ENCODE data around the gene TMEM271. TPM values are rescaled to one million over a fixed set of nuclear protein-coding genes. Genes with fewer than 3 reads are reported as not detected.
"Not testable (repeated sequence)": the region's sequence is repeated elsewhere in the genome, so short reads cannot be mapped to it uniquely, and the experiment has no call there.

TMEM271 gene
- polyA plus RNA-seq, 1 donor from 2014 or later, result 16.0 TPM

- Histone ChIP-seq H3K9me3 (ENCODE audit: low read length) (no peaks in the 10 kb centered on the region), H3K4me3 (ENCODE audit: low read length) (no peak overlapping the region), H3K9ac (ENCODE audit: low read length) (no peak overlapping the region), H3K36me3 (ENCODE audit: insufficient read depth, low read length) (no peaks in the 10 kb centered on the region), H3K9me2 (ENCODE audit: insufficient read depth, low read length) (no peaks in the 10 kb centered on the region), H2AFZ (ENCODE audit: low read depth, low read length) (no peak overlapping the region), H3K27me3 (ENCODE audit: insufficient read depth, low read depth, low read length) (no peaks in the 10 kb centered on the region), H3F3A (ENCODE audit: insufficient read depth, low read length, poor library complexity, severe bottlenecking) (no peaks in the 10 kb centered on the region), H4K20me1 (ENCODE audit: insufficient read depth) (no peaks in the 10 kb centered on the region), H3K79me2 (replicated peaks; ENCODE audit: insufficient read depth, low read length) (no peaks in the 10 kb centered on the region), H3K27ac (ENCODE audit: low read length) (no peak overlapping the region), H3K4me2 (ENCODE audit: low read length) (no peak overlapping the region)
- TF ChIP-seq POLR2AphosphoS5 (IDR thresholded peaks at IDR 0.05) (no peak), EP300 (conservative IDR thresholded peaks at IDR 0.05; ENCODE audit: poor library complexity, severe bottlenecking) (no peak), SMC3 (conservative IDR thresholded peaks at IDR 0.05; ENCODE audit: poor library complexity) (no peak), EZH2 (IDR thresholded peaks at IDR 0.05; ENCODE audit: borderline replicate concordance, insufficient read depth, low read length, poor library complexity, severe bottlenecking) (no peak), RAD21 (conservative IDR thresholded peaks at IDR 0.05) (no peak), REST (IDR thresholded peaks at IDR 0.05; ENCODE audit: borderline replicate concordance) (no peak), MXI1 (conservative IDR thresholded peaks at IDR 0.05; ENCODE audit: poor library complexity, severe bottlenecking) (no peak)
Observed at GRCh38 chr4:555566-556275, 20.4 kb downstream of the TMEM271 start.

GRCh38 chr4:554793-555320 is 21.2 kb downstream of the TMEM271 start:
- H4K20me1 ChIP-seq (ENCODE audit: insufficient read depth), result not testable (repeated sequence)

GRCh38 chr4:552019-552418 is 24.1 kb downstream of the TMEM271 start:
- Histone ChIP-seq H3K4me2 (ENCODE audit: low read length) (no peak overlapping the region), H3K9me2 (ENCODE audit: insufficient read depth, low read length) (no peaks in the 10 kb centered on the region)

More at GRCh38 chr4:554793-555320, 21.2 kb downstream of the TMEM271 start:
- not testable (repeated sequence) for H3K79me2 ChIP-seq (replicated peaks; ENCODE audit: insufficient read depth, low read length); H3K9me2 ChIP-seq (ENCODE audit: insufficient read depth, low read length); H3K27ac ChIP-seq (ENCODE audit: low read length); H3K9me3 ChIP-seq (ENCODE audit: low read length); H3K36me3 ChIP-seq (ENCODE audit: insufficient read depth, low read length); H3K4me2 ChIP-seq (ENCODE audit: low read length); H3K27me3 ChIP-seq (ENCODE audit: insufficient read depth, low read depth, low read length); H3F3A ChIP-seq (ENCODE audit: insufficient read depth, low read length, poor library complexity, severe bottlenecking); H3K4me3 ChIP-seq (ENCODE audit: low read length); H2AFZ ChIP-seq (ENCODE audit: low read depth, low read length); H3K9ac ChIP-seq (ENCODE audit: low read length)

GRCh38 chr4:550268-550667 is 25.8 kb downstream of the TMEM271 start:
- H3K79me2 ChIP-seq (replicated peaks; ENCODE audit: insufficient read depth, low read length); H3F3A ChIP-seq (ENCODE audit: insufficient read depth, low read length, poor library complexity, severe bottlenecking); H3K9ac ChIP-seq (ENCODE audit: low read length); H4K20me1 ChIP-seq (ENCODE audit: insufficient read depth); H2AFZ ChIP-seq (ENCODE audit: low read depth, low read length); H3K27me3 ChIP-seq (ENCODE audit: insufficient read depth, low read depth, low read length); H3K27ac ChIP-seq (ENCODE audit: low read length); H3K4me2 ChIP-seq (ENCODE audit: low read length); H3K36me3 ChIP-seq (ENCODE audit: insufficient read depth, low read length); H3K4me3 ChIP-seq (ENCODE audit: low read length); H3K9me3 ChIP-seq (ENCODE audit: low read length); H3K9me2 ChIP-seq (ENCODE audit: insufficient read depth, low read length): not testable (repeated sequence)

More at GRCh38 chr4:552019-552418, 24.1 kb downstream of the TMEM271 start:
- H3F3A ChIP-seq (ENCODE audit: insufficient read depth, low read length, poor library complexity, severe bottlenecking), result no peaks in the 10 kb centered on the region
- H2AFZ ChIP-seq (ENCODE audit: low read depth, low read length), result no peak overlapping the region
- H3K9me3 ChIP-seq (ENCODE audit: low read length), result no peaks in the 10 kb centered on the region
- H3K79me2 ChIP-seq (replicated peaks; ENCODE audit: insufficient read depth, low read length), result no peaks in the 10 kb centered on the region
- no peaks in the 10 kb centered on the region for H4K20me1 ChIP-seq (ENCODE audit: insufficient read depth)
- H3K9ac ChIP-seq (ENCODE audit: low read length), result no peak overlapping the region
- no peak overlapping the region for H3K4me3 ChIP-seq (ENCODE audit: low read length)
- no peak overlapping the region for H3K27ac ChIP-seq (ENCODE audit: low read length)
- H3K27me3 ChIP-seq (ENCODE audit: insufficient read depth, low read depth, low read length), result no peaks in the 10 kb centered on the region
- TF ChIP-seq TAF1 (IDR thresholded peaks at IDR 0.05; ENCODE audit: low read depth) (no peak), CTCF (IDR thresholded peaks at IDR 0.05; ENCODE audit: poor library complexity, severe bottlenecking) (no peak), EP300 (conservative IDR thresholded peaks at IDR 0.05; ENCODE audit: poor library complexity, severe bottlenecking) (no peak), RAD21 (conservative IDR thresholded peaks at IDR 0.05) (no peak), MXI1 (conservative IDR thresholded peaks at IDR 0.05; ENCODE audit: poor library complexity, severe bottlenecking) (no peak), POLR2AphosphoS5 (IDR thresholded peaks at IDR 0.05) (no peak), EZH2 (IDR thresholded peaks at IDR 0.05; ENCODE audit: borderline replicate concordance, insufficient read depth, low read length, poor library complexity, severe bottlenecking) (no peak)
- H3K36me3 ChIP-seq (ENCODE audit: insufficient read depth, low read length), result no peaks in the 10 kb centered on the region

Measured in neural cell (in vitro differentiated cells).